ENCODE results near the gene MAPKAP1. TPM values are rescaled to one million over a fixed set of nuclear protein-coding genes. Genes with fewer than 3 reads are reported as not detected.

Gene MAPKAP1
- polyA plus RNA-seq, 1 donor (not counting 4 experiments of a cell fraction or from before 2014, with no cell fraction given): 129 TPM

- no peak overlapping the region for H3K27ac ChIP-seq (ENCODE audit: control insufficient read depth, insufficient read depth, low read length)
- dilution Hi-C loops (cut with MboI; ENCODE audit: extremely low pct_ligation_motif_present, low sequenced_read_pairs): no loop called here
- no peaks in the 10 kb centered on the region for H3K27me3 ChIP-seq (ENCODE audit: control insufficient read depth, extremely low read depth, insufficient read depth, low read length)
- TF ChIP-seq EZH2 (IDR thresholded peaks at IDR 0.05; ENCODE audit: low read length): no peak
- TF ChIP-seq CTCF (optimal IDR thresholded peaks at IDR 0.05 in 1 of 3, IDR thresholded peaks at IDR 0.05 in 1 of 3, conservative IDR thresholded peaks at IDR 0.05 in 1 of 3; ENCODE audit: extremely low read depth in 1 of 3, insufficient read depth in 2 of 3, low read length in 3 of 3): no peak
- H3K9me3 ChIP-seq (ENCODE audit: control insufficient read depth, low read depth, low read length): no peaks in the 10 kb centered on the region
- DNase-seq (ENCODE audit: low read depth, low spot score) (no peak), FAIRE-seq (no peak)
- no peak overlapping the region for H3K9ac ChIP-seq (ENCODE audit: control insufficient read depth, extremely low read depth, insufficient read depth, low read length)
- no peak overlapping the region for H3K4me2 ChIP-seq (ENCODE audit: control insufficient read depth, extremely low read depth, insufficient read depth, low read depth, low read length)
- no peaks in the 10 kb centered on the region for H3K4me1 ChIP-seq (ENCODE audit: control insufficient read depth, extremely low read depth, insufficient read depth, low read length)
- no peak overlapping the region for H3K4me3 ChIP-seq (ENCODE audit: control insufficient read depth in 2 of 3, extremely low read depth in 1 of 3, insufficient read depth in 2 of 3, low read depth in 1 of 3, low read length in 3 of 3)
- no peaks in the 10 kb centered on the region for H3K9me1 ChIP-seq (ENCODE audit: control insufficient read depth, extremely low read depth, insufficient read depth, low read length)
- no peaks in the 10 kb centered on the region for H4K20me1 ChIP-seq (ENCODE audit: control insufficient read depth, extremely low read depth, insufficient read depth, low read length)
- H3K79me2 ChIP-seq (ENCODE audit: control insufficient read depth, insufficient read depth, low read length): no peaks in the 10 kb centered on the region
- H2AFZ ChIP-seq (ENCODE audit: control insufficient read depth, low read length): no peak overlapping the region
- H3K36me3 ChIP-seq (ENCODE audit: control insufficient read depth in 2 of 2, extremely low read depth in 1 of 2, insufficient read depth in 2 of 2, low read length in 2 of 2): peaks cover 3 to 8% of the 10 kb centered on the region in 2 experiments
Observed at GRCh38 chr9:125463926-125464325, 243.1 kb downstream of the MAPKAP1 start.

GRCh38 chr9:125462861-125463291, 244.1 kb downstream of the MAPKAP1 start:
- no peaks in the 10 kb centered on the region for H3K9me1 ChIP-seq (ENCODE audit: control insufficient read depth, extremely low read depth, insufficient read depth, low read length)
- no peak overlapping the region for H3K4me2 ChIP-seq (ENCODE audit: control insufficient read depth, extremely low read depth, insufficient read depth, low read depth, low read length)
- no peak for DNase-seq (ENCODE audit: low read depth, low spot score)
- H3K27ac ChIP-seq (ENCODE audit: control insufficient read depth, insufficient read depth, low read length): no peak overlapping the region
- H3K9ac ChIP-seq (ENCODE audit: control insufficient read depth, extremely low read depth, insufficient read depth, low read length): no peak overlapping the region
- no peaks in the 10 kb centered on the region for H4K20me1 ChIP-seq (ENCODE audit: control insufficient read depth, extremely low read depth, insufficient read depth, low read length)
- no peaks in the 10 kb centered on the region for H3K9me3 ChIP-seq (ENCODE audit: control insufficient read depth, low read depth, low read length)
- TF ChIP-seq CTCF (optimal IDR thresholded peaks at IDR 0.05 in 1 of 3, IDR thresholded peaks at IDR 0.05 in 1 of 3, conservative IDR thresholded peaks at IDR 0.05 in 1 of 3; ENCODE audit: extremely low read depth in 1 of 3, insufficient read depth in 2 of 3, low read length in 3 of 3) (no peak), EZH2 (IDR thresholded peaks at IDR 0.05; ENCODE audit: low read length) (no peak)
- H3K27me3 ChIP-seq (ENCODE audit: control insufficient read depth, extremely low read depth, insufficient read depth, low read length): no peaks in the 10 kb centered on the region
- no peaks in the 10 kb centered on the region for H3K4me1 ChIP-seq (ENCODE audit: control insufficient read depth, extremely low read depth, insufficient read depth, low read length)
- peaks cover 3 to 5% of the 10 kb centered on the region in 2 experiments for H3K36me3 ChIP-seq (ENCODE audit: control insufficient read depth in 2 of 2, extremely low read depth in 1 of 2, insufficient read depth in 2 of 2, low read length in 2 of 2)
- dilution Hi-C loops (cut with MboI; ENCODE audit: extremely low pct_ligation_motif_present, low sequenced_read_pairs): no loop called here
- no peak overlapping the region for H2AFZ ChIP-seq (ENCODE audit: control insufficient read depth, low read length)
- H3K4me3 ChIP-seq (ENCODE audit: control insufficient read depth in 2 of 3, extremely low read depth in 1 of 3, insufficient read depth in 2 of 3, low read depth in 1 of 3, low read length in 3 of 3): no peak overlapping the region
- no peak for FAIRE-seq
- H3K79me2 ChIP-seq (ENCODE audit: control insufficient read depth, insufficient read depth, low read length): no peaks in the 10 kb centered on the region

All from keratinocyte (primary cell).